Neural crest cell (in vitro differentiated cells): ENCODE results near the gene RALB. TPM values are rescaled to one million over a fixed set of nuclear protein-coding genes. Genes with fewer than 3 reads are reported as not detected.

Experiments used
- DNase-seq: peaks from one replicate; pipeline ENCODE4 v3.0.0; 2021; ENCODE audit warnings: low read depth, mixed read lengths, low spot score
- H3K27ac Mint-ChIP-seq: one replicate; pipeline ENCODE4 v1.8.0; 2021; ENCODE audit warnings: mild to moderate bottlenecking, mixed read lengths; ENCODE audit not compliant: unreplicated experiment
- H3K27me3 Mint-ChIP-seq: 2 replicates; pipeline ENCODE4 v1.8.0; 2021; ENCODE audit warnings: low read depth, mild to moderate bottlenecking, mixed read lengths
- H3K36me3 Mint-ChIP-seq: 2 replicates; pipeline ENCODE4 v1.8.0; 2021; ENCODE audit warnings: low read depth, mild to moderate bottlenecking, mixed read lengths
- H3K4me1 Mint-ChIP-seq: 2 replicates; pipeline ENCODE4 v1.8.0; 2021; ENCODE audit warnings: mixed read lengths
- H3K4me3 Mint-ChIP-seq: one replicate; pipeline ENCODE4 v1.8.0; 2021; ENCODE audit warnings: mild to moderate bottlenecking, mixed read lengths
- H3K9me3 Mint-ChIP-seq: 2 replicates; pipeline ENCODE4 v1.8.0; 2021; ENCODE audit warnings: mixed read lengths
- total RNA-seq: library from RNA; stranded (reverse); gene quantifications from 2 replicates; pipeline ENCODE4 v1.2.1, GENCODE V29; 2021
- TF ChIP-seq, protein P1 (sequence below): fragments of 200-600 bp; sonication (generic); conservative IDR thresholded peaks from 2 replicates; pipeline ENCODE4 v1.5.0; 2021; ENCODE audit warnings: antibody characterized with exemption, mild to moderate bottlenecking

The RALB gene
- total RNA-seq, 1 donor from 2014 or later: 29.3 TPM

DNA sequence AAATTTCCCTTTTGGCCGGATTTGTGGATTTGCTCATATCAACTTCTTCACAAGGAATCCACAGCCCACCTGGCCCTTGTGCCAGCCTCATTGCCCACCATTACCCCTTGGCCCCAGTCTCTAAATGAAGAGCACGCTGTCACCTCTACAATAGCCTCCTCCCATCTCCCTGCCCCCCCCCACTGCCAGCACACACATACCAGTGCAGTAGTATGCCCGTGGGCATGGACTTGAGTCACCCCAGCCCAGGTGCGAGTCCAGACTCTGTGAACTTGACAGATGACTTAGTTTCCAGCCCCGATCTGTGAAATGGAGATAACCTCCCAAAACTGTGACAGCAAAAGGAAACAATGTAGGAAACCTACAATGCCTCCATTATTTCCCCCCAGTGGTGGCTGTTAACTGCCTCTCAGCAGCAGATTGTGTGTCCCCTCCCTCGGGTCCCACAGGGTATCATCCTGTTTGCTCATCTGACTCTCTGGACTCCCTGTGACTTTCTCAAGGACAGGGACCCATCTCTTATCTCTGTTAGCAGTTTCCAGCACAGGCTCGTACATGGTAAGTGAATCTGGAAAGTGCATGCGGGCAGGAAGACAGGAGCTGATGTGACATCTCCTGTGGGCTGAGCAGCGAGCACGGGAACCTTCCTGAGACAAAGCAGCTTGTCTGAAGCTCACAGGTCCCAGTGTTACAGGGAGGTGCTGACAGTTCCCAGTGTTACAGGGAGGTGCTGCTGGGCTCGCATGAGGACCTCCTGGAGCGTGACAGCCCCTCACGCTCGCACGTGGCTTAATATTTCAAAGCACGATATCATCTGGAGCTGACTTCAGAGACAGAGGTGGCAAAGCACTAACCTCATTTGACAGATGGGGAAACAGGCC lies 25.3 kb upstream of the RALB start:
- Mint-ChIP-seq H3K9me3 (no peaks in the 10 kb centered on the region), H3K4me1 (peaks cover 8% of the 10 kb centered on the region), H3K27me3 (peaks cover 30% of the 10 kb centered on the region), H3K4me3 (peak overlapping the region; percentile 54), H3K36me3 (peaks cover under 1% of the 10 kb centered on the region), H3K27ac (no peak overlapping the region)
- TF ChIP-seq, protein P1, sequence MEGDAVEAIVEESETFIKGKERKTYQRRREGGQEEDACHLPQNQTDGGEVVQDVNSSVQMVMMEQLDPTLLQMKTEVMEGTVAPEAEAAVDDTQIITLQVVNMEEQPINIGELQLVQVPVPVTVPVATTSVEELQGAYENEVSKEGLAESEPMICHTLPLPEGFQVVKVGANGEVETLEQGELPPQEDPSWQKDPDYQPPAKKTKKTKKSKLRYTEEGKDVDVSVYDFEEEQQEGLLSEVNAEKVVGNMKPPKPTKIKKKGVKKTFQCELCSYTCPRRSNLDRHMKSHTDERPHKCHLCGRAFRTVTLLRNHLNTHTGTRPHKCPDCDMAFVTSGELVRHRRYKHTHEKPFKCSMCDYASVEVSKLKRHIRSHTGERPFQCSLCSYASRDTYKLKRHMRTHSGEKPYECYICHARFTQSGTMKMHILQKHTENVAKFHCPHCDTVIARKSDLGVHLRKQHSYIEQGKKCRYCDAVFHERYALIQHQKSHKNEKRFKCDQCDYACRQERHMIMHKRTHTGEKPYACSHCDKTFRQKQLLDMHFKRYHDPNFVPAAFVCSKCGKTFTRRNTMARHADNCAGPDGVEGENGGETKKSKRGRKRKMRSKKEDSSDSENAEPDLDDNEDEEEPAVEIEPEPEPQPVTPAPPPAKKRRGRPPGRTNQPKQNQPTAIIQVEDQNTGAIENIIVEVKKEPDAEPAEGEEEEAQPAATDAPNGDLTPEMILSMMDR: no peak
- no peak for DNase-seq

DNA sequence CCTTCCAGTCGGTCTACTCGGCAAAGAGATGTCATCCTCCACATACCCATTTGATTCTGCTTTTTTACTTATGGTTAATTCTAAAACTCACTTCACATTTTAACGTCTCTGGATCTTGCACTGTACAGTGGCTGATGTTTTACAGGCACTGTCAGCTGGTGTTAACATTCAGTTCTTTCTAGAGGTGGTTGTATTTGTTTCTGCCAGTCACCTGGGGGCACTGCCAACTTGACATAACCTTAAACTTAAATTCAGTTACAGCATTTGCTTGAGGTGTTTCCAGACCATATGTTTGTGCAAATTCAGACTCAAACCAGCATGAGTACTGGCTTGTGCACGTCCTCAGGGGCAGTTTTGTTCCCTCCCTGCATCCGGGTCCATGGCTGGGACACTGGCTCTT lies 24.1 kb upstream of the RALB start:
- no peaks in the 10 kb centered on the region for H3K9me3 Mint-ChIP-seq
- TF ChIP-seq, protein P1: no peak
- H3K27ac Mint-ChIP-seq: no peak overlapping the region
- peaks cover 6% of the 10 kb centered on the region for H3K4me1 Mint-ChIP-seq
- H3K36me3 Mint-ChIP-seq: no peaks in the 10 kb centered on the region
- DNase-seq: no peak
- no peak overlapping the region for H3K4me3 Mint-ChIP-seq
- H3K27me3 Mint-ChIP-seq: peaks cover 28% of the 10 kb centered on the region

DNA sequence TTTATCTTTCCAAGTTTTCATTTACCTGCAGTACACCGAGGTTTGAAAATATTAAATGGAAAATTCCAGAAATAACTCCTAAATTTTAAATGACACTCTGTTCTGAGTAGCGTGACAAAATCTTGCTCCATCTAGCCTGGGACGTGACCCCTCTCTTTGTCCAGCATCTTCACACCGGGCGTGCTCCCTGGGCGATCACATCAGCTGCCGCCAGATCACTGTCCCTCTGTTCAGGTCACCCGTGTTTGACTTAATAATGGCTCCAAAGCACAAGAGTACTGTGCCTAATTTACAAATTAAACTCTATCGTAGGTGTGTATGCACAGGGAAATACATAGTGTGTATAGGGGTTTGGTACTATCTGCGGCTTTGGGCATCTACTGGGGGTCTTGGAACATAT lies 23.3 kb upstream of the RALB start:
- H3K36me3 Mint-ChIP-seq: no peaks in the 10 kb centered on the region
- no peak for DNase-seq
- no peak overlapping the region for H3K4me3 Mint-ChIP-seq
- H3K4me1 Mint-ChIP-seq: peaks cover 6% of the 10 kb centered on the region
- no peak overlapping the region for H3K27ac Mint-ChIP-seq
- H3K9me3 Mint-ChIP-seq: no peaks in the 10 kb centered on the region
- TF ChIP-seq, protein P1: no peak
- peaks cover 21% of the 10 kb centered on the region for H3K27me3 Mint-ChIP-seq

DNA sequence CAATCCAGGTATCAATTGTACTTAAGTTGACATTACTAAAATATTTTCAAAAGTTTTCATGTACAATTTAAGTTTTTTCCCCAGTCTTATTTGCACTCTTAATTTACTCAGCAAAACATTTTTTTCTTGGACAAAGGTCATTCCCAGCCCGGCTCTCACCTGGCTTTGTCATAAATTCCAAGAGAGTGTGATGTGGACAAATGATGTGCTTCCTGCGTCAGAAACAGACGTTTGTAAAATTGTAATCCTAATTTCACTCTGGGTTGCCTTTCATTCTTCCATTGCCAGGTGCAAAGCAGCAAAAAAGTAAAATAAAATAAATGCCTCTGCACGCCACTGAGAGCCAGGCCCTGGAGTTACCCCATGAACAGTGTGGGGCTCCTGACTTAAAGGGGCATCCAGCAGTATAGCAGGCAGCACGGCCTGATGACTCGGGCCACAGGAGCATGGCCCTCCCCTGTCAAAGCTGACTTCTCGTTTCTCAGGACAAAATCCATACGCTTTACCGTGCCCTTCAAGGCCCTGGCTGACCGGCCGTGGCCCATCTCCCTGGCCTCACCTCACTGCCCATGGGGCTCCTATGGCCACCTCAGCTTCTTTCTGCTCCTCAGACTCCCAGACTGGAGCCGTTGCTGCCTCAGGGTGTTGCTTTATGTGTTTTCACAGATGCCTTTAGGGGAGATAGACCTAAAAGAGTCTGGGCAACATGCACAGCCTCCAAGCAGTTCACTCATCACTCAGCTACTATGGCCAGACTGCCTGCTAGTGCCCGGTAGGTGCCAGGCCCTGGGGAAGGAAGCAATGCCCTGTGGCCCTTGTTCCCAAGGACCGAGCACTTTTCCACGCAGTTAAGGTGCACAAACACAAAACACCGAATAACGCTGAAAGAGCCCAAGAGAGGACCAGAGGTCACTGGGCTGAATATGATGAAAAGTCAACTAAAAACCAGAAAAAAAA lies 21.9 kb upstream of the RALB start:
- H3K4me1 Mint-ChIP-seq: peaks cover 6% of the 10 kb centered on the region
- TF ChIP-seq, protein P1: no peak
- H3K27ac Mint-ChIP-seq: no peak overlapping the region
- H3K36me3 Mint-ChIP-seq: no peaks in the 10 kb centered on the region
- H3K27me3 Mint-ChIP-seq: peaks cover 14% of the 10 kb centered on the region
- peaks cover 2% of the 10 kb centered on the region for H3K9me3 Mint-ChIP-seq
- no peak for DNase-seq
- no peak overlapping the region for H3K4me3 Mint-ChIP-seq

DNA sequence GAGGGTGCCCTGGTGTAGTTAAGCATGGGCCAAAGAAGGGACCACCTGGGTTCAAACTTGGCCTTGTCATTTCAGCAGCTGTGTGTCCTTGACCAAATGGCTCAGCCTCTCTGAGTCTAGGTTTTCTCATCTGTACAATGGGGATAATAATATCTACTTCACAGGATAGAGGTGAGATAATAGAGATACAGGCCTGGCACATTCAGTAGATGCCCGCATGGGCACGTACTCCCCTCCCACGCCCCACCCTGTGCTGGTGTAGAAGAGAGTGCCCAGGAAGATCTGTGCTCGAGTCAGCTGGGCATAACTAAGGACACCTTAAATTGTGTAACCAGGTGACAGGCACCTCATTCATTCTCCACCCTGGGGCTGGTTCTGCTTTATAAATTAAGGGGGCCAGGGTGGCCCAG lies 21.1 kb upstream of the RALB start:
- Mint-ChIP-seq H3K27me3 (peaks cover 10% of the 10 kb centered on the region), H3K27ac (no peak overlapping the region), H3K36me3 (no peaks in the 10 kb centered on the region), H3K9me3 (peaks cover 2% of the 10 kb centered on the region), H3K4me1 (peaks cover 6% of the 10 kb centered on the region), H3K4me3 (no peak overlapping the region)
- DNase-seq: no peak
- TF ChIP-seq, protein P1: no peak
